HUES48 (cell line): Measurements from ENCODE around the gene ANKS1A.

ENCODE experiments used
- H3K27ac ChIP-seq: one replicate; pipeline ENCODE4 v1.7.0; 2013; ENCODE audit warnings: low read depth, low read length, inconsistent platforms
- H3K27me3 ChIP-seq: 2 replicates; pipeline ENCODE4 v1.6.1; 2013; ENCODE audit warnings: mild to moderate bottlenecking, low read length; ENCODE audit not compliant: control insufficient read depth, insufficient read depth
- H3K36me3 ChIP-seq: 2 replicates; pipeline ENCODE4 v1.6.1; 2013; ENCODE audit warnings: low read length; ENCODE audit not compliant: control insufficient read depth, insufficient read depth
- H3K4me1 ChIP-seq: 2 replicates; pipeline ENCODE4 v1.6.1; 2013; ENCODE audit warnings: mild to moderate bottlenecking, low read length; ENCODE audit not compliant: control insufficient read depth, insufficient read depth
- H3K4me3 ChIP-seq: 2 replicates; pipeline ENCODE4 v1.5.1; 2013; ENCODE audit warnings: mild to moderate bottlenecking, low read depth, low read length
- H3K9ac ChIP-seq: 2 replicates; pipeline ENCODE4 v1.6.1; 2013; ENCODE audit warnings: mild to moderate bottlenecking, low read depth, low read length, moderate library complexity
- H3K9me3 ChIP-seq: 2 replicates; pipeline ENCODE4 v1.6.1; 2013; ENCODE audit warnings: low read length; ENCODE audit not compliant: control insufficient read depth, insufficient read depth

Gene ANKS1A

DNA sequence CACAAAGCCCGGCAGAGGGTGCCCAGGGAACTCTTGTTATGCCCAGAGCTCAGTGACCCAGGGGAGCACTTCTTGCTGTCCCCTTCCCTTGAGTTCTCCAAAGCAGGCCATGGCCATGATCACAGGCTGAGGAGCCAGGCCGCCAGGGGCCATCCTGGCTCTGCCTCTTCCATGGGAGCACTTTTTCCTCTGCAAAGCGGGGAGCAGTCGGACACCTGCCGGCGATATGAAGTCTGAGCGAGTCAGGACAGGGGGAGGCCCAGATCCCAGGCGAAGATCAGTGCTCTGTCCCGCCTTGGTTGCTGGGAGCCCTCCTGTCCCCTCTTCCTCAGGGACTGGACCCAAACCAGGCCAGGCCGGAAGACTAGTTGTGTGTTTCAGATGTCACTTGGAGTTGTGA lies 184.2 kb downstream of the ANKS1A start:
- Histone ChIP-seq H3K27ac (no peak overlapping the region), H3K4me1 (peaks cover 27% of the 10 kb centered on the region), H3K4me3 (no peak overlapping the region), H3K36me3 (peaks cover 5% of the 10 kb centered on the region; the same call in 1 of the 2 replicates), H3K9me3 (no peaks in the 10 kb centered on the region), H3K9ac (no peak overlapping the region), H3K27me3 (no peaks in the 10 kb centered on the region)

DNA sequence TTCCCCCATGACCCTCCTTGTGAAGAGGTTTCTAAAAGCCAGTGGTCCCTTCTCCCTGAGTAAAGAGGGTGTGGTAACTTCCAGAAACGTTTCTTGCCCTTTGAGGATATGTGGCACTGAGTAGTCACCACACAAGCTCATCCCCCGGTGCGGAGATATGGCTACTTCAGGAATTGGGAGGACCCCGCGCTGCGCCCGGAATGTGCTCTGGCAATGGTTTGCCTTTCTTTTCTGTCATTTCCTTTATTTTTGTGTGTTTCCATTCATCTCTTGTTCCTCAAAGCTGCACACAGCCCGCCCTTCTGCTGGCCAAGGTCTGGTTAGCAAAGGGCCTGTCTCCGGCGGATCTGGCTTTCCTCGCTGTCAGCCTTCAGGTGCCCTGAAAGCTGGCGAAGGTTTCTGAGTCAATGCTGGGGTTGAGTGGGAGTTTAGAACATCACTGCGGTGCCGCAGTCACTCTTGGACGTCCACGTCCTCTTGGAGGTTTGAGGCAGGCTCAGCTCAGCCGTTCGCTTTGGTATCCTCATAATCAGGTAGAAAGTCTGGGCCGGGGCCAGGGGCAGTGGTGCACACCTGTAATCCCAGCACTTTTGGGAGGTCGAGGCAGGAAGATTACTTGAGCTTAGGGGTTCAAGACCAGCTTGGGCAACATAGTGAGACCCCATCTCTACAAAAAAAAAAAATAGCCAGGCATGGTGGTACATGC lies 184.9 kb downstream of the ANKS1A start:
- peaks cover 11% of the 10 kb centered on the region for H3K36me3 ChIP-seq
- H3K9me3 ChIP-seq, result no peaks in the 10 kb centered on the region

DNA sequence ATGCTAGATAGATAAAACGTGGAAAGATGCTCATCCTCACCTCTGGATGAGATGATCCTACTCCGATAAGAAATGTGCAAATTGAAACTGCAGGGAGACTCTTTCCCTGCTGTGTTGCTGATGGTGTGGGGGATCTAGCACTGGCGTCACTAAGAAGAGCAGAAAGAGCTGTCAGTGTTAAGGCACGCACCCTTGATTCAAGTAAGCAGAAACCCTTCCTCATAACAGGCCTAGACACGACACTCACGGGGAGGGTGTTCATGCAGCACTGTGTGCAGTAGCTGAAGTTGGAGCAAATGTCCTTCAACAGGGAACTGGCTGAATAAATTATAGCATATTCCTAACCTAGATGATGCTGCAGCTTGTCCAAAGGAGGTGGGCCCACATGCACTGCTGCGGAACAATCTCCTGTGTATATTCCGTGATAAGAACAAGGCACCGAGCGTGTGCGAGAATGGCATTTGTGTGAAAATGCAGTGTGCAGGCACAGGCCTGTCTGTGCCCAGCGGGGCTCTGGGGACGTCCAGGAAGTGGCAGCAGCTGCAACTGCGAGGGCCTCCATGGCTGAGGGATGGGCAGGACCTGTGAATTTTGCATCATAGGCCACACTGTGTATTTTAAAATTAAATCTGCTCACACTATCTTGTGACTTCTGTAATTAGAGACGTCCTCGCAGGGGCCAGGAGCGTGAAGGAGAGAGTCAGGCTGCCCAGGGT lies 188.1 kb downstream of the ANKS1A start:
- Histone ChIP-seq H3K27ac (no peak overlapping the region), H3K27me3 (no peaks in the 10 kb centered on the region), H3K36me3 (peaks cover 28% of the 10 kb centered on the region)

More for the DNA sequence above, 184.9 kb downstream of the ANKS1A start:
- Histone ChIP-seq H3K4me3 (no peak overlapping the region), H3K27ac (no peak overlapping the region), H3K27me3 (no peaks in the 10 kb centered on the region), H3K9ac (no peak overlapping the region), H3K4me1 (peaks cover 20% of the 10 kb centered on the region)

DNA sequence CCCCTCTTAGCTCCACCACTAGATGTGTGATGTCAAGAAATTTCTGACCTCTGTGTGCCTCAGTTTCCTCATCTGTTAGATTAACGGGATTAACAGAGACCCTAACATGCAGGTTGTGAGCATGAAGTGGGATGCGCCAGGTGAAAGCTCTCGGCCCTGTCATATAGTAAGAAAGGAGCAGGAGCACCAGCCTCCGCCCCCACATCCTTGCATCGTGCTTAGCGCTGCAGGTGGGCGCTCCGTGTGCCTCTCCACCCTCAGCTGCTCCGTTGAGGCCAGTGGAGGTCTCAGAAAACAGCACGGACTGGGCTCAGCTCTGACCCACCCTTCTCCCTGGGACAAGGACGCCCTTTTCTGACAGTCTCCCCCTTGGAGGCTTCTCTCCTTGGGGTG lies 188.7 kb downstream of the ANKS1A start:
- no peaks in the 10 kb centered on the region for H3K9me3 ChIP-seq
- H3K27me3 ChIP-seq, result no peaks in the 10 kb centered on the region
- no peak overlapping the region for H3K9ac ChIP-seq
- peaks cover 33% of the 10 kb centered on the region for H3K36me3 ChIP-seq
- no peak overlapping the region for H3K27ac ChIP-seq
- peaks cover 9% of the 10 kb centered on the region; the same call in 1 of the 2 replicates for H3K4me1 ChIP-seq
- H3K4me3 ChIP-seq, result no peak overlapping the region

More for the DNA sequence above, 188.1 kb downstream of the ANKS1A start:
- Histone ChIP-seq H3K9me3 (no peaks in the 10 kb centered on the region), H3K4me3 (no peak overlapping the region), H3K4me1 (peaks cover 4% of the 10 kb centered on the region; the same call in 1 of the 2 replicates), H3K9ac (no peak overlapping the region)

DNA sequence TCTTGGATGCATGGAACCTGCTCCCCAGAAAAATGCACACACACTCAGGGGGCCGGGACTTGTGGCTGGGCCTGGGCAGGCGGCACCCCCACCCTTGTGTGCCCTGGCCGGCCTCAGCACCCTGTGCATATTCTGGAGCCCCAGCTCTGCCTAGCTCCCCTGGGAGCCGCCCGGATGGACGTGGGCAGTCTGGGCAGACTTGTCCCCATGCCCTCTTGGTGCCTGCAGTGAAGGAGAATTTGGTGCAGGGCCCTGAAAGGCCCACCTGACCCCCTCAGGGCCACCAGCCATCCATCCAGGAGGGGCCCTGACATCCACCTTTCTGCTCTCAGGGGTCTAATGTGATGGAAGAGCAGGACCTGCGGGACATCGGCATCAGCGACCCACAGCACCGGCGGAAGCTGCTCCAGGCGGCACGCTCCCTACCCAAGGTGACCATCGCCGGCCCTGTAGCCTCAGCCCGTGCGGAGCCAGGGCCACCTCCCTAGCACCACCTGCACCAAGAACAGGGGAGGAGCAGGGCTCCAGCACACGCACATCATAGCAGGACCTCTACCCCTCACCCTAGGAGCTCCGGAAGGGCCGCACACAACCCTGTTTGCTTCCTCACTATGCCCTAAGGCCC lies 189.3 kb downstream of the ANKS1A start:
- Histone ChIP-seq H3K9me3 (no peaks in the 10 kb centered on the region), H3K27ac (no peak overlapping the region), H3K4me3 (no peak overlapping the region), H3K36me3 (peaks cover 39% of the 10 kb centered on the region), H3K4me1 (peaks cover 9% of the 10 kb centered on the region; the same call in 1 of the 2 replicates), H3K9ac (no peak overlapping the region), H3K27me3 (no peaks in the 10 kb centered on the region)

DNA sequence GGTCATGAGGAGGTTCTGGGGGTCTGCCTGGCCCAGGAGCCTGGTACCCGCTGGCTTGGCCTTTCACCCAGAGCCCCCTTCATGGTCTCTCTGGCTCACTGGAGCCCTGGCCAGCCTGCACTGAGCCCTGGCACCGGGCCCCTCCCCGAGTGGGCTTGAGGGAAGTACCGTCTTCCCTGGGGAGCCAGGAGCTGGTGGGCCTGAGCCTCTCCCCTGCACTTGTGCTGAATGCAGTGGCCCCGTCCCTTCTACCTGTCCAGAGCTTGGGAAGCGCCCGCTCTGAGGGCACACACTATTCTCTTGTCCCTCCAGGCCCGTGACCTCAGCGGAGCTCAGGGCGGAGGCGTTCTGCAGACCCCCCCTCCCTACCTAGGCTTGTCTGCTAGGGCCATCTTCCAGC lies 189.8 kb downstream of the ANKS1A start:
- Histone ChIP-seq H3K27me3 (no peaks in the 10 kb centered on the region), H3K9me3 (no peaks in the 10 kb centered on the region), H3K4me3 (no peak overlapping the region), H3K27ac (no peak overlapping the region), H3K9ac (no peak overlapping the region), H3K36me3 (peaks cover 44% of the 10 kb centered on the region), H3K4me1 (peaks cover 9% of the 10 kb centered on the region; the same call in 1 of the 2 replicates)

DNA sequence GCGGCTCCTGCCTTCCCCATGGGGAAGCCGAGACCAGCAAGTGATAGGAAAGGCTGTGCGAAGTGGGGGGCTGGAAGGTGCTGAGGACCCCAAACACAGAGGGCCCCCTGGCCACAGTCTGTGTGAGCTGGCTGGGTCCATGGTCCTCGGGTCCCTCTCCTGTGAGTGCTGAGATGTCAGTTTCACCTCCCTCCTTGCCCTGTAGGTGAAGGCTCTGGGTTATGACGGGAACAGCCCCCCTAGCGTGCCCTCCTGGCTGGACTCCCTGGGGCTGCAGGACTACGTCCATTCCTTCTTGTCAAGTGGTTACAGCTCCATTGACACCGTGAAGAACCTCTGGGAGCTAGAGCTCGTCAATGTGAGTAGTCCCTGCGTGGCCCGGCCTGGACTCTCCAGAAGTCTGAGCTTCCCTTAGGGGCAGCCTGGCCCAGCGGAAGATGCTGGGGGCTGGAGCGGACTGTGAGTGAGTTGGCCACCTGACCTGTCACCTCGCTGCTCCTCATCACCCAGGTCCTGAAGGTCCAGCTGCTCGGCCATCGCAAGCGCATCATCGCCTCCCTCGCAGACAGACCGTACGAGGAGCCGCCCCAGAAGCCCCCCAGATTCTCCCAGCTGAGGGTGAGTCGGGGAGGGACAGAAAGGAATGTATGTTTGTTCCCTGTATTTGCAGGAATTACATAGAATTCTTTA lies 190.4 kb downstream of the ANKS1A start:
- H3K9me3 ChIP-seq, result no peaks in the 10 kb centered on the region
- H3K4me3 ChIP-seq, result no peak overlapping the region
- peaks cover 49% of the 10 kb centered on the region for H3K36me3 ChIP-seq
- H3K4me1 ChIP-seq, result peaks cover 9% of the 10 kb centered on the region; the same call in 1 of the 2 replicates
- no peak overlapping the region for H3K27ac ChIP-seq
- H3K27me3 ChIP-seq, result no peaks in the 10 kb centered on the region
- no peak overlapping the region for H3K9ac ChIP-seq

DNA sequence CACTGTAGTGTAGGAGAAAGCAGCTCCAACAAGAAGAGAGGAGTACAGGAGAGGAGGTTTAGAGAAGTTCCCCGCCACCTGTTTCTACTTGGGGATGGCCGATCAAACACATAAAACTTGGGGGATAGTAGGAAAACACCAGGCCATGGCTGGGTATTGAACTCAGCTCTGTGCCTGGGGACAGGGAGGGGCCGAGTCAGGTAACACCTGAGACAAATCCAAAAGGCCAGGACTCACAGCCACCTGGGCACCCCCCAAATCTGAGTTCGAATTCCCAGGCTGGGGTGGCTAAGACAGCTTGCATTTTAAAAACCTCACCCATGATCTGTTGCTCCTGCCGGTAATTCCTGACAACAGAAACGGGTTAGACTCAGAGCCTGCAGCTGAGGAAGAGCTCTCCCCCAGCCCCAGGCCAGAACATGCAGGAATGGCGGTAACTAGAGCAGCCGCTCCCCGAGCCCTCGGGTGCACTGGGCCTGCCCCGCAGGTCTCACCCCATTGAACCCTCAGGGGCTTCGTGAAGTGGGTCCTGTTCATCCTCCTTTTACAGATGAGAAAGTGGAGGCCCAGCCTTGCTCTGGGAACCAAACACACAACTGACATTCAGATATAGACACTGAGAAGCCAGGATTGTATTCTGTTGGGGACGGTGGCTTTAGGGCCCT lies 191.1 kb downstream of the ANKS1A start:
- no peaks in the 10 kb centered on the region for H3K27me3 ChIP-seq
- H3K9me3 ChIP-seq, result no peaks in the 10 kb centered on the region
- H3K4me1 ChIP-seq, result peaks cover 9% of the 10 kb centered on the region; the same call in 1 of the 2 replicates
- no peak overlapping the region for H3K27ac ChIP-seq
- H3K36me3 ChIP-seq, result peaks cover 56% of the 10 kb centered on the region
- H3K9ac ChIP-seq, result no peak overlapping the region
- H3K4me3 ChIP-seq, result no peak overlapping the region

DNA sequence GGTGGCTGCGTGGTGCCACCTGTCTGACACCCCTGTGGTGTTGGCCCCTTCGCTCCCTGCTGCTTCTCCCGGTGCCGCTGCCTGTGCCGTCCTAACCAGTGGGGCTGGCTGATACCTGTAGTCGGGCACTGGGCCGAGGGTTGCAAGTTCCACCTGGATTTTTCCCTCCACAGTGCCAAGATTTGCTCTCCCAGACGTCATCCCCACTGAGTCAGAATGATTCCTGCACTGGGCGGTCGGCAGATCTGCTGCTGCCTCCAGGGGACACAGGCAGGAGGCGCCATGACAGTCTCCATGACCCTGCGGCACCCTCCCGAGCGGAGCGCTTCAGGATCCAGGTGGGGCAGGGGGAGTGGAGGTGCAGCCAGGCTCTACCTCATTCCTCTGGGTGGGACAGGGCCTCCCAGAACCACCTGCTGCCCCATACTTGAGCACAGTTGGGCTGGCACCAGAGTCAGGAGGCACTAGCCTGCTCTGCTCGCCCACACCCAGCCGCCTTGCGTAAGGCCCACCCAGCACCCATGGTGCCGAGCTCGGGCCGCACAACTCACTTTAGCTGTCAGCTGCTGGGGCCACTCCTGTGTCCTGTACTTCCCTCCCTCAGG lies 191.9 kb downstream of the ANKS1A start:
- H3K9ac ChIP-seq, result no peak overlapping the region
- no peaks in the 10 kb centered on the region for H3K27me3 ChIP-seq
- H3K4me3 ChIP-seq, result no peak overlapping the region
- H3K4me1 ChIP-seq, result peaks cover 9% of the 10 kb centered on the region; the same call in 1 of the 2 replicates
- peaks cover 62% of the 10 kb centered on the region for H3K36me3 ChIP-seq
- H3K27ac ChIP-seq, result no peak overlapping the region
- H3K9me3 ChIP-seq, result no peaks in the 10 kb centered on the region

DNA sequence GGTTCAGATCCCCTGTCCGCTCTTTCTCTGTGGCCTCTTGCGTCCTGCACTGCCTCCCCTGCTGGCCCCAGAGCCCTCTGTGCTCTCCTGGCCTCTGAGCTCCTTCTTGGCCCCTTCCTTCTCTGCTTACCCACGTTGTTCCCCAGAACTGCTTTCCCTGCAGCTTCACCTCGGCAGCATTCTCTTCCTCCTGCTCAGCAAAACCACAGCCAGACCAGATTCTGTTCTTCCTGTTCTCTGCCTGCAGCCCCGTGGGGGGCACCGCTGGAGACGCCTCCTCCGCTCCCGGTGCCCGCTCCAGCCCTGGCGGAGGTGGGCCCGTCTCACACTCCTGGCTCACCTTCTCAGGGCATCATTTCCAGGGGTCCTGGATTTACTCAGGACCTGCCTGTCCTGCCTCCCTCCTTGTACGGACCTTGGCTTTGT lies 192.4 kb downstream of the ANKS1A start:
- Histone ChIP-seq H3K4me3 (no peak overlapping the region), H3K27me3 (no peaks in the 10 kb centered on the region), H3K36me3 (peaks cover 68% of the 10 kb centered on the region), H3K4me1 (peaks cover 9% of the 10 kb centered on the region; the same call in 1 of the 2 replicates), H3K9me3 (no peaks in the 10 kb centered on the region), H3K9ac (no peak overlapping the region), H3K27ac (no peak overlapping the region)
